Measurements from ENCODE around the gene TACR1. TPM values are rescaled to one million over a fixed set of nuclear protein-coding genes. Genes with fewer than 3 reads are reported as not detected.

TACR1 gene
- total and polyA plus RNA-seq, 2 of the 8 experiments (the other 6 are each of a cell fraction or from before 2014, with no cell fraction given) = 0.09 to 0.37 TPM

DNA sequence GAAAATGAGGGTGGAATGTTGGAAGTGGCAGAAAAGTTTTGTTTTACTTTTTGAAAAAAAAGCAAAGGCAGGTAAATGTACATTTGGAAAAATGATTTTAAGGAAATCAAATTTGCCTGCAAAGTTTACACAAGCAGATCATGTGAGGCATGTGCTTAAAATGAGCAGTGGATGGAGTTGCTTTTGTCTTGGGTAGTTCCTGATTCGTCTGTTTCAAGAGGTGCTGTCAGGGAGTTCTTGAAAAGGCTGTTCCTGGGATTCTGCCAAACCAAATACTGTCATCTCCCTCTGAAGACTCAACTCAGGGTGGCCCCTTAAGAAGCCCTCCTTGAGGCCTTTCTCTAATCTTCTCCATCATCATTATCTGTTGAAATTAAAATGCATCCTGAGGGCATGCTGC, 59.0 kb downstream of the TACR1 start:
- Histone ChIP-seq H3K18ac (ENCODE audit: extremely low read depth, low read length) (no peak overlapping the region), H2BK120ac (replicated peaks; ENCODE audit: low read depth, low read length) (no peak overlapping the region), H2AK5ac (ENCODE audit: low read depth, low read length) (no peak overlapping the region), H2BK12ac (ENCODE audit: low read depth, low read length) (no peak overlapping the region), H2AFZ (ENCODE audit: low read length) (no peak overlapping the region), H3K9ac (replicated peaks in 1 of 4; ENCODE audit: extremely low read depth in 1 of 4, low read depth in 3 of 4, low read length in 3 of 4) (no peak overlapping the region), H3K4me1 (replicated peaks in 1 of 4; ENCODE audit: control insufficient read depth in 3 of 4, insufficient read depth in 4 of 4, low read length in 3 of 4) (no peaks in the 10 kb centered on the region), H4K8ac (ENCODE audit: extremely low read depth, insufficient read depth, low read length) (no peak overlapping the region), H3K27me3 (replicated peaks in 1 of 4; ENCODE audit: control insufficient read depth in 3 of 4, extremely low read depth in 1 of 4, insufficient read depth in 3 of 4, low read length in 3 of 4) (no peaks in the 10 kb centered on the region), H2BK5ac (ENCODE audit: low read depth, low read length) (no peak overlapping the region), H3K4me3 (ENCODE audit: extremely low read depth in 1 of 4, insufficient read depth in 2 of 4, low read depth in 3 of 4, low read length in 4 of 4) (no peak overlapping the region), H3K56ac (replicated peaks; ENCODE audit: insufficient read length, low read depth, low read length) (no peak overlapping the region), H4K20me1 (replicated peaks in 1 of 2; ENCODE audit: control insufficient read depth in 1 of 2, insufficient read depth in 2 of 2, low read length in 2 of 2) (no peaks in the 10 kb centered on the region), H2BK20ac (ENCODE audit: low read length) (no peak overlapping the region), H3K79me2 (ENCODE audit: control insufficient read depth in 1 of 2, insufficient read depth in 2 of 2, low read length in 2 of 2) (no peaks in the 10 kb centered on the region), H4K5ac (ENCODE audit: insufficient read length, low read depth, low read length) (no peak overlapping the region), H3K23ac (ENCODE audit: insufficient read length) (no peak overlapping the region), H3K23me2 (ENCODE audit: low read depth, low read length) (no peaks in the 10 kb centered on the region), H4K91ac (replicated peaks; ENCODE audit: insufficient read length, low read length) (no peak overlapping the region), H3K79me1 (ENCODE audit: low read depth, low read length) (no peaks in the 10 kb centered on the region), H2BK15ac (ENCODE audit: low read length) (no peak overlapping the region), H3K9me3 (ENCODE audit: insufficient read depth in 2 of 2, low read depth in 1 of 2, low read length in 1 of 2) (no peaks in the 10 kb centered on the region), H3K4ac (replicated peaks; ENCODE audit: insufficient read length, low read depth, low read length) (no peak overlapping the region), H3K4me2 (ENCODE audit: insufficient read depth in 1 of 2, low read depth in 2 of 2, low read length in 2 of 2) (no peak overlapping the region), H3K36me3 (ENCODE audit: control insufficient read depth in 2 of 4, insufficient read depth in 4 of 4, low read length in 3 of 4) (no peaks in the 10 kb centered on the region), H3K27ac (ENCODE audit: low read depth, low read length) (no peak overlapping the region), H3K14ac (ENCODE audit: insufficient read length) (no peak overlapping the region)
- FAIRE-seq (no peak), DNase-seq (ENCODE audit: low read depth in 1 of 2, low spot score in 2 of 2) (no peak)
- CTCF ChIA-PET (ENCODE audit: partially characterized antibody) = interaction anchor here (1.6 kb wide), 1 partner anchor 40 kb away, joined by 3 read pairs; no protein-coding TSS in a partner anchor
- POLR2A ChIA-PET (ENCODE audit: partially characterized antibody) = no interaction called here
- no peak for TF ChIP-seq CHD2 (IDR thresholded peaks at IDR 0.05; ENCODE audit: low read length)
- TF ChIP-seq BRCA1 (IDR thresholded peaks at IDR 0.05; ENCODE audit: low read depth, low read length) = no peak
- no peak for TF ChIP-seq RAD21 (IDR thresholded peaks at IDR 0.05 in 1 of 2, conservative IDR thresholded peaks at IDR 0.05 in 1 of 2; ENCODE audit: low read depth in 2 of 2, low read length in 2 of 2)
- TF ChIP-seq, protein P1, sequence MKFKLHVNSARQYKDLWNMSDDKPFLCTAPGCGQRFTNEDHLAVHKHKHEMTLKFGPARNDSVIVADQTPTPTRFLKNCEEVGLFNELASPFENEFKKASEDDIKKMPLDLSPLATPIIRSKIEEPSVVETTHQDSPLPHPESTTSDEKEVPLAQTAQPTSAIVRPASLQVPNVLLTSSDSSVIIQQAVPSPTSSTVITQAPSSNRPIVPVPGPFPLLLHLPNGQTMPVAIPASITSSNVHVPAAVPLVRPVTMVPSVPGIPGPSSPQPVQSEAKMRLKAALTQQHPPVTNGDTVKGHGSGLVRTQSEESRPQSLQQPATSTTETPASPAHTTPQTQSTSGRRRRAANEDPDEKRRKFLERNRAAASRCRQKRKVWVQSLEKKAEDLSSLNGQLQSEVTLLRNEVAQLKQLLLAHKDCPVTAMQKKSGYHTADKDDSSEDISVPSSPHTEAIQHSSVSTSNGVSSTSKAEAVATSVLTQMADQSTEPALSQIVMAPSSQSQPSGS (IDR thresholded peaks at IDR 0.05; ENCODE audit: low read length) = no peak
- 86% methylated on average over 1 of the region's 1 CpG; no CpG with 5 or more reads in 1 of the 2 experiments for WGBS, 2 experiments (ENCODE audit: extremely low coverage in 1 of 2, insufficient coverage in 1 of 2, insufficient read length in 1 of 2, insufficient replicate concordance in 2 of 2, low coverage in 1 of 2, low lambda C conversion rate in 2 of 2, missing lambda C conversion rate in 1 of 2)

All from H1 (cell line).